HL-60 (cell line): ENCODE measurements around the gene PIRT.
A peak's percentile ranks its signal among the peaks of the same experiment; 100 is the strongest.

Source experiments
- DNase-seq, 2 experiments: peaks; one replicate each; pipeline ENCODE4 v3.0.0-alpha.2; 2010 to 2020; ENCODE audit warnings: low read depth in 1 of 2, low spot score in 1 of 2
- H3K27ac ChIP-seq: fragments of 250-450 bp; sonication (Bioruptor Pico); replicated peaks from 2 replicates; pipeline ENCODE4 v1.5.1; 2020; ENCODE audit warnings: mild to moderate bottlenecking, moderate library complexity
- H3K27me3 ChIP-seq: fragments of 250-450 bp; sonication (Bioruptor Pico); 2 replicates; pipeline ENCODE4 v1.5.1; 2021; ENCODE audit warnings: mild to moderate bottlenecking, moderate library complexity; ENCODE audit not compliant: insufficient read depth, poor library complexity, severe bottlenecking
- H3K4me3 ChIP-seq: replicated peaks from 2 replicates; pipeline ENCODE4 v1.5.1; 2011; ENCODE audit warnings: mild to moderate bottlenecking, control low read depth, low read length; ENCODE audit not compliant: insufficient read depth
- CTCF ChIP-seq: IDR thresholded peaks from one replicate; pipeline ENCODE4 v1.5.1; 2011; ENCODE audit warnings: low read length, control low read depth, inconsistent platforms; ENCODE audit not compliant: insufficient read depth
- GABPA ChIP-seq: IDR thresholded peaks from 2 replicates; pipeline ENCODE4 v1.6.1; 2012; ENCODE audit warnings: low read depth
- POLR2AphosphoS5 ChIP-seq: IDR thresholded peaks from 2 replicates; pipeline ENCODE4 v1.6.1; 2012; ENCODE audit warnings: low read depth
- REST ChIP-seq: IDR thresholded peaks from 2 replicates; pipeline ENCODE4 v1.6.1; 2012; ENCODE audit warnings: low read depth; ENCODE audit not compliant: insufficient replicate concordance
- SPI1 ChIP-seq: IDR thresholded peaks from 2 replicates; pipeline ENCODE4 v1.6.1; 2012; ENCODE audit warnings: low read depth, mild to moderate bottlenecking, borderline replicate concordance
- long read RNA-seq: library from polyadenylated mRNA; unstranded; transcript quantifications from one replicate; pipeline ENCODE4 v2.0.0, GENCODE V29; 2020

The PIRT gene
- long read RNA-seq, partial matches to known transcripts = 0 of 1 reads
- long read RNA-seq, other reads (novel, unspliced or antisense) = 1 of 1 reads

- TF ChIP-seq SPI1 (no peak), REST (no peak), CTCF (no peak), POLR2AphosphoS5 (no peak), GABPA (no peak)
Observed at GRCh38 chr17:10837921-10838320, at the start of gene PIRT. Gene PIRT (minus strand): TSS chr17:10838087. CDS start chr17:10825645, 12,442 bp downstream.

GRCh38 chr17:10881959-10882358 is 44.1 kb upstream of the PIRT start:
- TF ChIP-seq POLR2AphosphoS5 (no peak), SPI1 (no peak), CTCF (no peak), GABPA (no peak), REST (no peak)
- DNase-seq = no peak

More at GRCh38 chr17:10837921-10838320, at the start of gene PIRT:
- H3K27ac ChIP-seq = no peak within 1 kb of the TSS
- H3K4me3 ChIP-seq = no peak within 1 kb of the TSS
- no peaks in the 10 kb centered on the region for H3K27me3 ChIP-seq
- DNase-seq = no peak

GRCh38 chr17:10879190-10879836 is 41.4 kb upstream of the PIRT start:
- no peak overlapping the region for H3K27ac ChIP-seq

More at GRCh38 chr17:10881959-10882358, 44.1 kb upstream of the PIRT start:
- Histone ChIP-seq H3K27me3 (no peaks in the 10 kb centered on the region), H3K4me3 (no peak overlapping the region), H3K27ac (no peak overlapping the region)

More at GRCh38 chr17:10879190-10879836, 41.4 kb upstream of the PIRT start:
- peak; percentile 17 to 28 for DNase-seq
- H3K27me3 ChIP-seq = no peaks in the 10 kb centered on the region
- no peak for TF ChIP-seq REST
- TF ChIP-seq SPI1 = peak; percentile 47; the same call in 1 of the 2 replicates
- no peak overlapping the region for H3K4me3 ChIP-seq
